Peyer's patch (tissue), 4 donors: Measurements from ENCODE around the gene IFT122.

ENCODE experiments used
- POLR2A ChIP-seq, 2 donors: fragments of 450-650 bp; IDR thresholded peaks; one replicate each; pipeline ENCODE4 v1.5.1; 2017; ENCODE audit warnings: antibody characterized with exemption in 2 of 2, mild to moderate bottlenecking in 2 of 2, moderate library complexity in 2 of 2
- TF ChIP-seq, protein P1 (sequence below), 6 experiments: fragments of 450-650 bp in 4 of 6; fragments of 200-600 bp in 2 of 6; sonication (generic) in 1 of 6; IDR thresholded peaks; one replicate each; pipeline ENCODE4 v1.5.1; 2017 to 2019; ENCODE audit warnings: antibody characterized with exemption in 6 of 6, mild to moderate bottlenecking in 3 of 6, moderate library complexity in 1 of 6

DNA sequence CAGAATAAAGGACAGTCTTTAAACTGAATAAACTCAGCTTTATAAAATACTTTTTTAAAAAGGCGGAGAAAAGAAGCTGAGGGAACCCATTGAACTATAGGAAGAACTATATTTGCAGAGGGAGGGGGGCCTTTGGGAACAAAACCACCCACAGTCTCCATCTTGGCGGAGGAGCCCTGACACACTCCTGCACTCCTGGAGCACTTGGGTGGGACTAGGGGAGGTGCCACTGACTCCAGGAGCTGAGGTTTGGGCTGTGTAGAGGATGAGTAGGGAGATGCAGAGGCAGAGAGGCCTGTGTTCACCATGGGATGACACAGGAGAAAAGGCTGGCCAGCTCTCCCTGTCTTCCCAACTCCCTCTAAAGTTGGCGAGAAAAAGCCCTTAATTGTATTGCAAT, 35.8 kb downstream of the IFT122 start:
- TF ChIP-seq, protein P1, sequence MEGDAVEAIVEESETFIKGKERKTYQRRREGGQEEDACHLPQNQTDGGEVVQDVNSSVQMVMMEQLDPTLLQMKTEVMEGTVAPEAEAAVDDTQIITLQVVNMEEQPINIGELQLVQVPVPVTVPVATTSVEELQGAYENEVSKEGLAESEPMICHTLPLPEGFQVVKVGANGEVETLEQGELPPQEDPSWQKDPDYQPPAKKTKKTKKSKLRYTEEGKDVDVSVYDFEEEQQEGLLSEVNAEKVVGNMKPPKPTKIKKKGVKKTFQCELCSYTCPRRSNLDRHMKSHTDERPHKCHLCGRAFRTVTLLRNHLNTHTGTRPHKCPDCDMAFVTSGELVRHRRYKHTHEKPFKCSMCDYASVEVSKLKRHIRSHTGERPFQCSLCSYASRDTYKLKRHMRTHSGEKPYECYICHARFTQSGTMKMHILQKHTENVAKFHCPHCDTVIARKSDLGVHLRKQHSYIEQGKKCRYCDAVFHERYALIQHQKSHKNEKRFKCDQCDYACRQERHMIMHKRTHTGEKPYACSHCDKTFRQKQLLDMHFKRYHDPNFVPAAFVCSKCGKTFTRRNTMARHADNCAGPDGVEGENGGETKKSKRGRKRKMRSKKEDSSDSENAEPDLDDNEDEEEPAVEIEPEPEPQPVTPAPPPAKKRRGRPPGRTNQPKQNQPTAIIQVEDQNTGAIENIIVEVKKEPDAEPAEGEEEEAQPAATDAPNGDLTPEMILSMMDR (IDR thresholded peaks at IDR 0.05) = no peak
- TF ChIP-seq POLR2A (IDR thresholded peaks at IDR 0.05) = no peak
